HG03521 (cell line): Measurements from ENCODE around the gene TMIE.

Source experiments
- ATAC-seq: cut with Tn5 transposase; IDR thresholded peaks from one replicate; pipeline ENCODE4 v1.9.1; 2021; ENCODE audit warnings: mild to moderate bottlenecking, moderate library complexity; ENCODE audit not compliant: unreplicated experiment

The TMIE gene

DNA sequence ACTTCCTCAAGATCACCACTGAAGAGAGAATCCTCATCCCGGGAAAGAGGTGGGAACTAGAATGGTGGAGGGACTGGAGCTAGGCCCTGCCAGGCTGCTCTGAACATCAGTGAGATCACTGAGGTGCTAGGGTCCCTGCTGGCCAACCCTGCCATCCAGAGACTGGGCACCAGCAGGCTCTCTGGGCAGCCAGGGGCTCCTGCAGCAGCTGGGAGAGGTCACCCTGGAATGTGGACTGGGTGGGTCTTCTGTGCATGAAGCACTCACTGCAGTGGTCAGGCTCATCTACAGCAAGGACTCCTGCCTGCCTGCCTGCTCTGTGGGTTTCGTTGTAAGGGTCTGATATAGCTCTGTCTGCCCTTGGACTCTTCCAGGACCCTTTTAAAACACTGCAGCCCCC lies 32.6 kb upstream of the TMIE start:
- ATAC-seq: no peak

DNA sequence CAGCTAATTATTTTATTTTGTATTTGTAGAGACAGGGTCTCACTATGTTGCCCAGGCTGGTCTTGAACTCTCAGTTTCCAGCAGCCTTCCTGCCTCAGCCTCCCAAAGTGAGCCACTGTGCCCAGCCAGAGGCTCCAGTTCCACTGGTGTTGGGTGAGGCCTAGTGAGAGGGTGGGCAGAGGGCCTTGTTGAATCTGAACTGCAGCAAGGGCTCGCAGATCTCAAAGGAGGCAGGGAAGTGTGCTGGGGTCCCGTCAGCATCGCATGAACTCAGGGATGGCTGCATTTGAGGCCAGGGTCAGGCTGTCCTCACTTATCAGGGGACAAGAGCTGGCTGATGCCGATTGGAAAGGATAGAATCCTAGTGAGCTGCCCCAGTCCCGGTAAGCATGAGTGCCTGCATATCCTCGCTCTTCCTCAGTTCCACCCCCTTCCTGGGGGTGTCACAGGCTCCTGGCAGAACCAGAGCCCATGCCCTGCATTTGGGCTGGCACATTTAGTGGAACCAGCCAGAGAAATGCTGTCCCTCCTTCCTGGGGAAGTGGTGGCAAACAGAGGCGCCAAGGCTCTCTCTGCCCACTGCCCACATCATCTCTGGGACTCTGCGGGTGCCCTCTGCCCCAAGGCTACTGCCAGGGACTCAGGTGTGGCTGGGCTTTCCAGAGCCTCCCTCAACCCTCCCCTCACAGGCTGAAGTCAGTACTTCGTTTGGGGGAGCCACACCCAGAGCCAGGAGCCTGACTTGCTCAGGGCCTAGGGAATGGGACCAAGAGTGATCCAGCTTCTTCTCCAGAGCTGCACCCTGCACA lies 31.8 kb upstream of the TMIE start:
- no peak for ATAC-seq

DNA sequence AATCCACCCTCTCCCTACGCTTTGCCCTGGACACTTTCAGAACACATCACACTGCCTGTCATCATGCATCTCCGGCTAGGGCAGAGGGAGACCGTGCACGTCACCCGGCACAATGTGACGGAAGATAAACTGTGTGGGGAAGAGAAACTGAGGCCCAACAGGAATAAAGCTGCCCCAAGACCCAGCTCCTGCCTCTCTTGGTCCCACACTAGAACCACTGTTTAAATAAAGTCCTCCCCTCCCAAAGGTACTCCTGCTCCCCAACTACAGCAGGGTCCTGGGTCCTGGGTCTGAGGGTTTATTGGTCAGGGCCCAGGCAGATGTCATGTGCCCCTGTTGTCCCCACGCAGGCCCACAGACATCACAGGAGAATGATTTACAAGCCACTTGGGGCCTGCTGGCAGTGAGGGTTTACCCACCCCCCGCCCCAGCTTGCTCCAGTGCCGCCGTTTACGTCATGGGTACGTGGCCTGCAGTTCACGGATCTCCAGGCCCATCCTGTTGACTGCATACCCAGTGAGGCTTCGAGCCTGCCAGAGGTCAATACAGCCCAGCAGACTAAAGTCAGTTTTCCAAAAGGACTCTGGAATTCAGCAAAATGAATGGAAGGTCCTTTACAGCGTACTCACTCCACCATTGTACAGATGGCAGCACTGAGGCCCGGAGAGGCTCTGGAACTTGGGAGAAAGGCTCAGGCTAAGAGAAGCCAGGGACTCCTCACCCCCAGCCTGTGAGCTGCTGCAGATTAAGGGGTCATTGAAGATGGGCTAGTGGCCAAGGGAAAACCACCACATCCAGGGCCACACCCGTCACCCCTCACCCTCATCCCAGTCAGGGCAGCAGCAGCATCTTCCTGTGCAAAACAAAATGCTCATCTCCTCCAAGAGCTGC lies 30.9 kb upstream of the TMIE start:
- ATAC-seq: no peak

DNA sequence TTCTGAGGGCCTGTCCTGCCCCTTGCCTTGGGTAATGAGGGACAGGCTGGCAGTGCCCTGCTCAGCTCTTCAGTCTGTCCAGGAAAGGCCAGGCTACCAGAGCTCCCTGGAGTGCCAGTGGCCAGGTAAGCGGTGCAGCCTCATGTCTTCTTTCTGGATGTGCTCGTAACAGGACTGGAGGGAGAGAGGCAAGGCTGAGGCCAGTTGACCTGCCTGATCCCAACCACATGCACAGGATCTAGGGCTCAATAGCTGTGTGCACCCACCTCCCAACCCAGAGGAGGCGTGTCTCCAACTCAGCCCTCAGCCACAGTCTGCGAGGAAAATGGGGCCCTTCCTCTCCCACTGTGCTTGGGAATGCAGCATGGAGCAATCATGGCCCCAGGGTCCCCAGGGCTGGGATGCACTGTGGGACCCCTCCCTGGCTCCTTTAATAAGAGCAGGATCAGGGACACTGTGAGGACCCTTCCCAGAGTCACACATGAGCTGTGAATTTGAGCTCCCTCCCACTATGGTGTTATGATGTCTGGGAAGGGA lies 30.2 kb upstream of the TMIE start:
- ATAC-seq: no peak

DNA sequence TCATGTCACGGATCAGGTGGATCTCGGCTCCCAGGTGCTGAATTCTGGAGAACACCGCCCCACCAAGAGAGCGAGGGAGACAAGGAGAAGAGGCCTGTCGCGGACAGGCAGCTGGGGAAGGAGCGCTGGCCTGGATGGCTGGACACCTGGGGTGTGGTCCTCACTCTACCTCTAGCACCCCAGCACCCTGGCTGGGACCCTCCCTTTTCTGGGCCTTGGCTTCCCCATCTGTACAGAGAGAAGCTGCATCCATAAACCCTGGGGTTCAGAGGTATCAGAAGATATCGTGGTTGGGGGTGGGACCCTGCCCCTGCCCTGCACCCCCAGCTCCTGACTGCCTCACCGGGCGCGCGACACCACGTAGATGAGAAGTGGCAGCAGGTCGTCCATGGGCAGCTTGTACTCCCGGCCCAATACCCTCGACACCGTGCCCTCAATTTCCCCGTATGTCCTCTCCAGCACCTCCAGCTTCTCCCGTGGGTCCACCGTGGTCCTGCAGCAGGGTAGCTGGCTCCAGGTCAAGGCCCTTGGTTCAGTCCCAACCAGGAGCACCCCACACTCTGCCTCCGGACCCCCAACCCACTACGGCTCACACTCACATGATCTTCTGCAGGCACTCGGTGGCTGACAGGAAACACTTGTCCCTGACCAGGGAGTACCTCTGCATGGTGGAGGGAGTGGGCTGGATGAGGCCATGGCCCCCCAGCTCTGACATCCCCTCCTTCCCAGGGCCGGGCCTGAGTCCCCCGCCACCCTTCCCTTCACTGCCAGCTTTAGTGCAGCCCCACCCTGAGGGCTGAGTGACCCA lies 29.4 kb upstream of the TMIE start:
- no peak for ATAC-seq

DNA sequence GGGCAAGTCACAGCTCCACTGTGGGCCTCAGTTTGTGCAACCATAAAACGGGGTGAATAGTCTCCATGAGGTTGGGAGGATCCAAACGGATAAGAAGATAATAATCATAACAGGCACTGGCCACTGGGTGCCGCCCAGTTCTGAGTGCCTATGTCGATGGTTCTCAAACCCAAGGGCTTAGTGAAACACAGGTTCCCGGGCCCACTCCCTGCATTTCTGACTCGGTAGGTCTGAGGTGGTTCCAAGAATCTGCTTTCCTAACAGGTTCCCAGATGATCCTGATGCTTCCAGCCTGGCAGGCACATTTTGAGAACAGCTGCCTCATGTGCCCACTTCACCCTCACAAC lies 28.9 kb upstream of the TMIE start:
- ATAC-seq: no peak

DNA sequence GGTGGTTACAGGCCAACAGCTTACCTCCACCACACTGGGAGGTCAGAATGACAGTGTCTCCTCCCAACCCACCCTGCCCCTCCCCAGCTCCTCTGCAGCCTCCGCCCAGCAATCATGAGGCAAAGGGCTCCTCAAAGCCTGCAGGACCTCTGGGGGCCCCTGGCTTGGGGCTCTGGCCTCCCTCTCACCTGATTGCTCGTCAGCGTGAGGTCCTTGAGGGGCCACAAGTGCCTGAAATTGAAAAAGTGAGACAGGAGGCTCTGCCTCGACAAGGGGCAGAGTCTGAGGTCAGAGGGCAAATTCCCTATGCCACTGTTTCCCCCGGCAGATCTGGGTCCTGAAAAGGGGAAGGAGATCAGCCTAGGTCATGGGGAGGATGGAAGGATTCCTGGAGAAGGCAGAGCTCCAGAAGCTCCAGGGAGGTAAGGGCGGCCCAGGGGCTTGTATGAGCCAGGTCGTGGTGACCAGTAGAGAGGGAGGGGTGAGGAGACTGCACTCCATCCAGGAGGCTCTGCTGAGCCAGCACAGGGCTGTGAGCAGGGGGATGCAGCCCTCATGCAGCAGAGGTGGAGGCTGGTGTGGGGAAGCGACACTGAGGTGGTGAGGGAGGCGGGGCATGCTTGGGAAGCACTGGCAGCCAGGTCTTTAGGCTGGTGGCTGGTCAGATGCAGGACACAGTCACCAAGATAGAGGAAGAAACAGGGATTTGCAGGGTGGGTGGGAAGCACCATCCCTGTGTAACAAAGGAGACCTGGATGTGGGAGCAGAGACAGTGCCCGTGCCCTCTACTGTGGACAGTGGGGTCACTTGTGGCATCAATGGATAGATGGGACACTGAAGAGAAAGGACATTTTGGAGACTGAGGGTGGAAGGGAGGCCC lies 27.8 kb upstream of the TMIE start:
- ATAC-seq: no peak

DNA sequence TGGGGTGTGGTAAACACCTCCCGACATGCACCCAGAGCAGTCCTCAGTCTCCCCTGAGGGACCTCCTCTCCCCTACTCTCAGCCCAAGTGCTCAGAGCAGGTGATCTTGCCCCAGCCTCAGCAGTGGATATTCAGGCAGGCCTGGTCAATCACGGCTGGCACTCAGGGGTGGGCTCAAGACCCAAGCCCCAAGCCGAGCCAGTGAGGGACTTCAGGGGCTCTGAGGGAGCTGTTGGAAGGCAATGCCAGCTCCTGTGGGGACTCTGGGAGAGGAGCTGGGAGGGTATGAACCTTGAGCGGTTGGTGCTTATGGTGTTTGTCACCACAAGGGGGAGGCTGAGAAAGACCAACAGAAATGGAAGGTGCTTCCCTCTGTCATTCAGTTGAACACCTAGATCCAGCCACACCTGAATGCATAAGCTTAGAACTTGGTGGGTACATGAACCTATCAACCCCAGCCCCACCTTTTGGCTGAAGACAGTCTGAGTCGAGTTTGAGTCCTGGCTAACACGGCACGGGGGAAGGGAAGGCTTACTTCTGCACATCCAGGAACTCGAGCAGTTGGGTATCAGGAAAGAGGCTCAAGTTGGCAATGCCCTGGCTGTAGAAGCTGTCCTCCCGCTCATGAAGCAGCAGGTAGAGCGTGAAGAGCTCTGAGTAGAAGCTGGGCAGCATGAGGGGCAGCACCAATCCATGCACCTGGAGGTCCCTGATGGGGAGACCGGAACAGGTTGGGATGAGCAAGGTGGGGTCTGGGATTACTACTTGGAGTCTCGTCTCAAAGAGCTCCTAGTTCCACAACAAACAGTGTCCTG lies 27.0 kb upstream of the TMIE start:
- ATAC-seq: no peak

DNA sequence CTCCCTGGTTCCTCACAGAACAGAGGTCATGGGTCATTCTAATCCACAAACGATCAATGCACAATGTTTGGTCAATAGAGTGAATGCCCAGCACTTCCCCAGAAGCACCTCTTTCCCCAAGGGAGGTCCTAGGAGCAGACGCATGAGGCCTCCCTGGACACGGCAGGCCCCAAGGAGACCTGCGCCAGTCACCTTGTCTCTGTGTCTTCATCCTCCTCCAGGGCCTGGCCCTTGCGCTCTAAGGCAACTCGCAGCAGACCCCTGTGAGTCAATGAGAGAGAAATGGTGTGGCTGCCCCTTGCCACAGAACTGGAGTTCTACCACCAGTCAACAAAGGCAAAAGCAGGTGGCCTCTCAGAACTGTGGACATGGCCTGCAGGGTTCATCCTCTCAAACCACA lies 25.8 kb upstream of the TMIE start:
- no peak for ATAC-seq

DNA sequence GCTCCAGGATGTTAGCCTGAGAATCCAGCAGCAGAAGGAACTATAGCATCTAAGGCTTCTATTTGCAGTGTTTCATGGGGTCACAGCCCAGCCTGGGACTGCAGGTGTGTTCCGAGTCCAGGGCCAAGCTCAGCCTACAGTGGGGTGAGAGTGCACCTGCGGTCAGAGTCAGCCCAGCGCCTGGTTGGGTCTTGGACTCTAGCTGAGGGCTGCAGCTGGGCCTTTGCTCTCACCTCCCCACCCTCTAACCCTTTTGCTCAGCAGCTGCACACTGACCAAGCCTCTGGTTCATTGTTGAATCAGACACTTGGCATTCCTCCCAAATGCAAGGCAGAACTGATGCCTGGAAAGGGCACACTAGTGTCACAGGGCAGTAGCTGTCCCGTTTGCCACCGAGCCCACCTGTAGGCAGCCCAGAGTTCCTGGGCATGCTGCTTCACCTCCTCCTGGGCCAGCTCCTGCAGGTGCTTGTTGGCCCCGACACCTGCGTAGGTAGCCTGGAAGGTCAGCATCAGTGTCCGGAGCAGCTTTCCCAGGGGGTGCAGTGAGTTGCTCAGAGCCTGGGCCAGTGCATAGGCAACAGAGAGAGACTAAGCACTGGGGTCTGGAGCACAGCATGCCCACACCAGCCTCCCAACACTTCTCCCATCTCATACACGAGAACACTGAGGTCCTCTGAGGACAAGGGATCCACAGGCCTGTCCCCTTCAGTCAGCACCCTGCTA lies 25.2 kb upstream of the TMIE start:
- no peak for ATAC-seq

DNA sequence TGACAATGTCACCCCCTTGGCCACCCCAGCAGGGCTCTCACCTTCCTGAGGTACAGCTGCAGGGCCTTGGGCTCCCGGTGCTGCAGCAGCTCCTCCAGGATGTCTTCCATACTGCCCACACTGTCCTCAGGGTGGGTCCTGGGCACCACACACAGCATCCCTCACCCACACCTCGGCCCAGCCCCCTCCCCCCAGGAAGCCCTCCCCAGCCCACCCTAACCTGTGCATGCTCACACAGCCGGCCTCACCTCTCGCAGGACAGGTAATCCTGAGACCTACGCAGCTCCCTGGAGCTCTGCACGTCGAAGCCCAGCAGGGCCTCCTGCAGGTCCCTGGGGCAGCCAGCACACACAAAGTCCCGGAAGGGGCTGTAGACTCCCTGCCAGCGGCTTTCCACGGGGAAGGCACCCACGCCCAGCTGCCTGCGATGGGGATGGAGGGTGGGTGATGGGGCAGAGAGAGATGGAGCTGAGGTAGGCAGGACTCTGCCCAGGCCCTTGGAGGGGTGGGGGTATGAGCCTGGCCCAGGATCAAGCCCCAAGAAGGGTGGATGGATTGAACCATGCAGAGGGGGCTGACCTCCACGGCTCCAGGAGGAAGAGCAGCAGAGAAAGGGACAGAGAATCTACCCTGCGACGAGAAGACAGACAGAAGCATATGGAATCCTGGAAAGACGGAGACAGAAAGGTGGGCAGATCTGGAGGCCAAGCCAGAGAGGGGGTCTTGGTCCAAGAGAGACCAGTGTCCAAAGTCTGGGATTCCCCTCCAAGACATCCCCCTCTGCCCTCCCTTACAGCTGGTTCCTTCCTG lies 24.4 kb upstream of the TMIE start:
- no peak for ATAC-seq

DNA sequence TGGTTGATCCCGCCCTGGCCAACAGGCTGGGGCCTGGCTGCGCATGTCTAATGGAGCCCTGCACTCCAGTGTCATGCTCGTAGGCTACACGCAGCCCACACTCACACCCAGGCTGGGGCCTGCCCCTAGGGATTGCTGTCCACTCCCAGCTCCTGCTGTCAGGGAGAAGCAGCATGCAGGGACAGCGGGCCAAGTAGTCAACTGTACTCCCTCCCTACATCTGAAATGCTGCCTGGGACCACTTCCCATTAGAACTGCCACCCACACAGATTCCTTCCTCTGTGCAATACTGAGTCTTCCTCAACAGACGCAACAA lies 23.8 kb upstream of the TMIE start:
- ATAC-seq: no peak

DNA sequence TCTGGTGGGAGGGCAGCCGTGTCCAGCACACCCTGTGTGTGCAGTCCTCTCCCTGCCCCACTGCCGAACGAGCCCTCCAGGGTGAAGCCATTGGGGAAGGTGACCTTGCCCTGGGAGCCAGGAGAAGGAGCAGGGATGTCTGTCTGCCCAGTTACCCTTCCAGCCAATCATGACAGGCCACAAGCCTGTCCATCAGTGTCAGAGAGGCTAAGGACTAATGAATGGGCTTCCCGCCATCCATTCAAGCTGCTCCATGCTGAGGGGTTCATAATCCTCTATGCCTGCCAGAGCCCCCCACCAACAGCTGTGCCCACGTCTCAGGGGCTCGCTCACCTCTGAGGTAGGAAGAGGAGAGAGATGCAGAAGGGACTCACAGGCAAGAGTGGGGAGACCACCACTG lies 22.9 kb upstream of the TMIE start:
- no peak for ATAC-seq

DNA sequence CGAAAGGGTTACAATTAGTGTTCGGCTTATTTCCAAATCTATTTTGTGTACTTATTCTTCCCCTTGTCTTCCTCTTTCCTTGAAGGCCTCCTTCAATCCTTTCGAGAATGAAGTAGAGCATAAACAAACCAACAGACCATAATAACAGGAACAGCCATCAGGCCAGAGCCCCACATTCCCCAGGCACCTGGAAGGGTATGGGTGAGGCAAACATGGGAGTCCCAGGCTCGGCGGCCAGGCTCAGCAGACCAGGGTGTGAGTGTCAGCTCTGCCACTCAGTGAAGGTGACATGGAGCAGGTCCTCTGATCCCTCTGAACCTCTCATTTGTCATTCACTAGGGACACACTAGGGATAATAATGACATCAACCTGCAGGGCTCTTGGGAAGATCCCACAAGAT lies 21.5 kb upstream of the TMIE start:
- ATAC-seq: no peak

DNA sequence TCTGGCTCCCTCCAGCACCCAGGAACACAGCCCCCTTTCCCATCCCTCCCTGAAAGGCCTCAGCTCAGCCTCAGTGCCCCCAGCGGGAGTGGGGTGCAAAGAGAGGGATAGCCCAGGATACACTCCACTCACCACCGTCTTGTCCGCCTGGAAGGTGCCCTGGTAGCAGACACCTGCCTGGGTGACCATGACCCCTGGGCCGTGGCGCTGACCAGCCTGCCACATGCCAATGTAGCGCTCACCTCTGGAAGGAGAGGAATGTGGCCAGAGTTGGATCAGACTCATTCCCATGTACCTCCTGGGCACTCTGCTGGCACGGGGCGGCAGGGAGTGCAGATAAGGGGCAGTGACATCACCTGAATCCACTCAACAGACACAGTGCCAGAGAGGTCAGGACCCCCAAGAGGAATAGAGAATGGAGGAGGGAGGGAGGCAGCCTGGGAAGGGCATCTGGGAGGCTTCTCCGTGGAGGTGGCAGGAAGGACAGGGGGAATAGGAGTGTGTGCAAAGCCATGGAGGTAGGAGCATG lies 20.8 kb upstream of the TMIE start:
- no peak for ATAC-seq

DNA sequence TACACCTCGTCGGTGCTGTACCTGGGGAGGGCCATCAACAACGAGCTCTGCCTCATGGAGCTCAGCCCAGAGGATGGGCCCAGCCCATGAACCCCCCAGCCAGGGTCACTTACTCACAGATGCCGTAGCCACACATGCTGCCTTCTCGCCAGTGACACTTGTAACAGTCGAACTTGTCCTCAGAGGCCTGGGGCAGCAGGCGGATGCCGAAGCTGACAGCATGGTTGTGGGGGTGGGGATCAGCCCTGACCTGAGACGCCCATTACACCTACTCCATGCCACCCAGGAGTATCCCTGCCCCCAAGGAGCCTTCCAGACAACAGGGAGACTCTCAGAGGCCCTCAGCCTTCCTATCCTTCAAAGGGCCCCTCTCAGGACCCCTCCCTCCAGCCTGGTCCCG lies 19.8 kb upstream of the TMIE start:
- ATAC-seq: no peak

DNA sequence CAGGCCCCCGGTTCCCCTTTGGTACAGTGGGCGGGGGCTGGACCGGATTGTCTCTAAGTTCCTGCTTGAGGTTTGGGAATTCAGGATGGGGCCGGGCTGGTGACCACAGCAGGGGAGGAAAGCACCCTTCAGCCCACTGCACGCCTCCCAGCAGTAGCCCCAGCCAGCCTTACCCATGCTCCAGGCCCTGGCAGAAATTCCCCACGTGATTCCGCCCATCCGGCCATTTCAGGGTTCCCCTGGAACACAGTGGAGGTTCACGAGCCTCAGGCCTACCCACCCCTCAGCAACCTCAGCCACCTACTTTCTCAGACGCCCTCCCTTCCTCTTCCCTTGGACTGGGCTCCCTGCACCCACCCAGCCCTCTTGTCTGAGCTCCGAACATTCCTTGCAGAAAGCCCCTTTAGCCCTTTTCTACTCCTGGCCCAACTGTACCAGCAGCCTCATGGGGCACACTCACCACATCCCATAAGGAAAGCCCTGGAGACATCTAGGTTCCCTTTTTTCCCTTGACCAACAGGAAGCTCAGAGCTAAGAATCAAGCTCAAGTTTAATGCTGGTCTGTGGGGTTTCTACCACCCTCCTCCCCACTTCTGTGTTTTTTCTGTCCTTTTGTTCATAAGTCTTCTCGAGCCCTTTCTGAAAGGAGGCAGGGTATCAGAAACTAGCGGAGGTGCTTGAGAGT lies 19.2 kb upstream of the TMIE start:
- ATAC-seq: no peak
